ENCODE measurements around the gene MFAP2.

MFAP2 gene

DNA sequence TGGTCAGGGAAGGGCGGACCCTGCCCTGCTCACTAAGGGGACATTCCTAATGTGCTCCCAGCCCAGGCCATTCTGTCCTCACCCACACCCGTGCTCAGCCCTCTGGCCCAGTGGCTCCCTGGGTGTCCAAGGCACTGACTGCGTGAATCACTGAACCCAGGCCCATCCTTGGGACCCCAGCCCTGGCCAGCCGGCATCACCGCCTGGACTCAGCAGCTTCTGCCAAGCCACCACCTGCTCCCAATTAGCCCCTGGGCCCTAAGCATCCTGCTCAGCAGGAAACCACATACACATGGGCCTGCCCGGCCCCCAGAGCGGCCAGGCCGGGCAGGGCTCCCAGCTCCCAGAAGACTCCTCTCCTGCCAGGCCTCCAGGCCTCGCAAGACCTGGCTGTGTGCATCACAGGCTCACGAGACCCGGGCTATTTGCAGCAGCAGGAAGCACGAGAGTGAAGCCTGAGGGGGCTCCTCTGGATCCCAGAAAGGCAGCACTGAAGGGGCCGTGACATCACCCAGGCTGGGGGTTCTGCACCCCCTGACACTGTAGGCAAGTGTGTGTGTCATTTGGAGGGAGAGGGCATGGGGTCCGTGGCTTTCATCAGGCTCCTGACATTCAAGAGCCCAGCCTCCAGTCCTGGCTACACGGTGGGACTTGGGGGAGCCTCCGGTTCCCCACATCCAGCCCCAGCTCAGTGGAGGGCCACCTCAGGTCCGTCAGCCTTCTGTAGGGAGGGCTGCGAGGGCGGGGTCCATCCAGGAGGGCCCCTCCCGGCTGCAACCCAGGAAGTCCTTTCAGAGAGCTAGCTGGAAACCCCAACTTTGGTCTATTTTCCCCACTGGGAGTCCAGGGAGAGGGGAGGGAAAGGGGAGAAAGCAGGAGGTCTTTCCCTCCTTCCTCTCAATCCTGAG is 1.6 kb downstream of the MFAP2 start:
- H3K27ac ChIP-seq (ENCODE audit: low read depth, low read length), result peak overlapping the region; percentile 29
- H3K9ac ChIP-seq (ENCODE audit: low read depth, low read length), result peak overlapping the region; percentile 74; the same call in 1 of the 2 replicates
- H3K27me3 ChIP-seq (ENCODE audit: control insufficient read depth, insufficient read depth, low read length), result no peaks in the 10 kb centered on the region
- H3K36me3 ChIP-seq (ENCODE audit: control insufficient read depth, insufficient read depth, low read length), result peaks cover 30% of the 10 kb centered on the region
- peaks cover 8% of the 10 kb centered on the region for H3K4me1 ChIP-seq (ENCODE audit: control insufficient read depth, insufficient read depth, low read length)
- peak overlapping the region; percentile 90 for H3K4me3 ChIP-seq (ENCODE audit: low read depth, low read length)
- H3K9me3 ChIP-seq (ENCODE audit: control insufficient read depth, insufficient read depth, low read length), result no peaks in the 10 kb centered on the region

DNA sequence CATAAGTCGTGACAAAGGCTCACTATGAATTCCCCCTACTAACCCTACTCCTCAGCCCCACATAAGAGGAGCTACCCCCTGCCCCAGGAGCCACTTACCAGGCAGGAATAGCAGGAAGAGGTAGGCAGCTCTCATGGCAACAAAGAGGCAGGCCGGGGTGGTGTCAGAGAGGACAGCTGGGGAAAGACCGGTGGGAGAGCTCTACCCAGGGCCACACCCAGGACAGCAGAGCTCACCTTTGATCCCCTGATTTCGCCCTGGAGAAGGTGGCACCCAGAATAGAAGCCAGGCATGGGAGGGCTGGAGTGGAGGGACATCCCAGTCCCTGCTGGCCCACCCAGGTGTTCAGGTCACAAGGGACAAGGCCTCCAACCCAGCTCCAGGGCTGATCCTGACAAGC is 2.3 kb downstream of the MFAP2 start:
- no peak overlapping the region for H3K4me3 ChIP-seq (ENCODE audit: low read depth, low read length)
- H3K27ac ChIP-seq (ENCODE audit: low read depth, low read length), result no peak overlapping the region
- peaks cover 35% of the 10 kb centered on the region for H3K36me3 ChIP-seq (ENCODE audit: control insufficient read depth, insufficient read depth, low read length)
- H3K9ac ChIP-seq (ENCODE audit: low read depth, low read length), result no peak overlapping the region
- no peaks in the 10 kb centered on the region for H3K9me3 ChIP-seq (ENCODE audit: control insufficient read depth, insufficient read depth, low read length)
- no peaks in the 10 kb centered on the region for H3K27me3 ChIP-seq (ENCODE audit: control insufficient read depth, insufficient read depth, low read length)
- H3K4me1 ChIP-seq (ENCODE audit: control insufficient read depth, insufficient read depth, low read length), result peaks cover 8% of the 10 kb centered on the region

DNA sequence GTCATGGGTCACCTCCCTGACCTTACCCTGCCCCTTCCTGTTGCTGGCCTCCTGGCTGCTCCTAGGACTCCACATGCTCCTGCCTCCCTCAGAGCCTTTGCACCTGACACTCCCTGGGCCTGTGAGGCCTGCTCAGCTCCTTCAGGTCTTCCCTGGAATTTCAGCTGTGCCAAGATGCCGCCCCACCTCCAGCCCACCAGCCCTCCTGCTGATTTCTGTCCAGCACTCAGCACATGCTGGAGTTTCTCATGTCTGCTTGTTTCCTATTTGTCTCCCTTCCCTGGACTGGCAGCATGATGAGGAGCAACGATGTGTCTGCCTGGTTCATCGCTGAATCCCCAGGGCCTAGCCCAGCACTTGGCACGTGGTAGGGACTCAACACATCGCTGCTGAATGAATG is 3.0 kb downstream of the MFAP2 start:
- H3K4me3 ChIP-seq (ENCODE audit: low read depth, low read length), result no peak overlapping the region
- no peak overlapping the region for H3K9ac ChIP-seq (ENCODE audit: low read depth, low read length)
- H3K4me1 ChIP-seq (ENCODE audit: control insufficient read depth, insufficient read depth, low read length), result peaks cover 8% of the 10 kb centered on the region
- H3K9me3 ChIP-seq (ENCODE audit: control insufficient read depth, insufficient read depth, low read length), result no peaks in the 10 kb centered on the region
- no peaks in the 10 kb centered on the region for H3K27me3 ChIP-seq (ENCODE audit: control insufficient read depth, insufficient read depth, low read length)
- no peak overlapping the region for H3K27ac ChIP-seq (ENCODE audit: low read depth, low read length)
- peaks cover 42% of the 10 kb centered on the region for H3K36me3 ChIP-seq (ENCODE audit: control insufficient read depth, insufficient read depth, low read length)

DNA sequence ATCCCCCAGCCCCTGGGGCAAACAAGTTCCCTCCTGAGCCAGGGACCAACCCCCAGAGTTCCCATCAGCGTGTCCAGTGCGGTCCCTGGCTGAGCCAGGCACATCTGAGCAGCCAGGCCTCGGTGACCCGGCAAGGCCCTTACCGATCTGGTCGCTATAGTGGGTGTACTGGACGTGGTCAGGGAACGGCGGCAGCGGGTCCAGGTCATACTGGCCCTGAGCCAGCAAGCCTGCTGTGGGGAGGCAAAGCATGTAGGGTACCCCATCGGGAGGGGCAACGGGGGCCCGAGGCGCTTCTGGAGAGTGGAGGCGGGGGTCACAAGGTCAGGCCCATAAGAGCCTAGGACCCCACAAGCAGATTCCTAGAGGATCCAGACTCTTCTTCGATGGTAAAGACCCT is 3.5 kb downstream of the MFAP2 start:
- peaks cover 11% of the 10 kb centered on the region for H3K4me1 ChIP-seq (ENCODE audit: control insufficient read depth, insufficient read depth, low read length)

DNA sequence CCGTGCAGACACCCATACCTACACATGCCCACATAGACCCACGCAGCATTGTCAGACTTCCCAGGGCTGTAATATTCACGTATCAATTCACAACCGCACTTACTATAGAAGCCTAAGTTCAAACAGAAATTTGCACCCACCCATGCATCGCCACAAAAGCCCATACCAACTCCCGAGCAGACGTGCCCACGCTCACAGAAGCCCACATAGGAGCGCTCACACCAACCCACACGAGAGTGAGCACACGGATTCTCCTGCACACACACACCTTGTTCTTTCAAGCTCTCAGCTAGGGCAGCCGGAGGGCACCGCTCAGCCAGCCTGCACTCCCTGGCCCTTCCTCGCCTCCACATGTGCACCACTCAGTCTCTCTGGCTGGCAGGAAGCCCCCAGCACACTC is 4.6 kb downstream of the MFAP2 start:
- Histone ChIP-seq H3K36me3 (ENCODE audit: control insufficient read depth, insufficient read depth, low read length) (peaks cover 53% of the 10 kb centered on the region), H3K27me3 (ENCODE audit: control insufficient read depth, insufficient read depth, low read length) (no peaks in the 10 kb centered on the region)

More for the DNA sequence above, 3.5 kb downstream of the MFAP2 start:
- Histone ChIP-seq H3K27me3 (ENCODE audit: control insufficient read depth, insufficient read depth, low read length) (no peaks in the 10 kb centered on the region), H3K9me3 (ENCODE audit: control insufficient read depth, insufficient read depth, low read length) (no peaks in the 10 kb centered on the region), H3K27ac (ENCODE audit: low read depth, low read length) (no peak overlapping the region), H3K4me3 (ENCODE audit: low read depth, low read length) (no peak overlapping the region), H3K36me3 (ENCODE audit: control insufficient read depth, insufficient read depth, low read length) (peaks cover 46% of the 10 kb centered on the region), H3K9ac (ENCODE audit: low read depth, low read length) (no peak overlapping the region)

DNA sequence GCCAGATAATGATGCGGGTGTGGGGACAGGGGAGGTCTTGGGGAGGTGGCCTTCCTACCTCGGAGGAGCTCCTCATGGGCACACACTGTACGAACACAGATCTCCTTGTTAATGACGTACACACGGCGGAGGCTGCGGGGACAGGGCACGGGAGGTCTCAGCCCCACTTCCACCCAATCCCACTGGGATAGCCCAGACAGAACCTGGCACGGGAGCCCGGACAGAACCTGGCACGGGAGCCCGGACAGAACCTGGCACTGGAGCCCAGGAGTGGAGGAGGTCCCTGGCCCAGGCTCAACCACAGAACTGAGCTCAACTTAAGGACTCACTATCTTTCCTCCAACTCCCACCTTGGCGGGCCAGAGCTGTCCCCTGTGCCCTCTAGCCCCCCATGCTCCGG is 5.2 kb downstream of the MFAP2 start:
- Histone ChIP-seq H3K9ac (ENCODE audit: low read depth, low read length) (no peak overlapping the region), H3K4me1 (ENCODE audit: control insufficient read depth, insufficient read depth, low read length) (peaks cover 12% of the 10 kb centered on the region), H3K27me3 (ENCODE audit: control insufficient read depth, insufficient read depth, low read length) (no peaks in the 10 kb centered on the region), H3K27ac (ENCODE audit: low read depth, low read length) (no peak overlapping the region), H3K9me3 (ENCODE audit: control insufficient read depth, insufficient read depth, low read length) (no peaks in the 10 kb centered on the region), H3K4me3 (ENCODE audit: low read depth, low read length) (no peak overlapping the region), H3K36me3 (ENCODE audit: control insufficient read depth, insufficient read depth, low read length) (peaks cover 59% of the 10 kb centered on the region)

More for the DNA sequence above, 4.6 kb downstream of the MFAP2 start:
- Histone ChIP-seq H3K27ac (ENCODE audit: low read depth, low read length) (no peak overlapping the region), H3K4me3 (ENCODE audit: low read depth, low read length) (no peak overlapping the region), H3K9me3 (ENCODE audit: control insufficient read depth, insufficient read depth, low read length) (no peaks in the 10 kb centered on the region), H3K9ac (ENCODE audit: low read depth, low read length) (no peak overlapping the region), H3K4me1 (ENCODE audit: control insufficient read depth, insufficient read depth, low read length) (peaks cover 13% of the 10 kb centered on the region)

DNA sequence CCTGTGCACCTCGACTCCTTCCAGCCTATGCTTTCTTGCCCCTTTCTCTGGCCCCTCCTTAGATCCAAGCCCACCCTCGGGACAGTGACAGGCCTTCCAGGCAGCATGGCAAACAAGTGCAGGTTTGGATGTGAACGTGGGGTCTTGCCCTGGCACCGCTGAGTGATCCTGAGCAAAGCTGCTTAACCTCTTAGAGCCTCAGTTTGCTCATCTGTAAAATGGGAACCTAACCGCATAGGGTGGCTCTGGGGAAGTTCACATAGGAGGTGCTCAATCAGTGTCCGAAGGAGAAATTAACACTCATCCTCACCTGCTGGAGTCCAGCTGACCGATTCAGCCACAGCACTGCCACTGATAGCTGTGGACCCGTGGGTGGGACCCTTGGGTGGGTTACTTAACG is 7.2 kb downstream of the MFAP2 start:
- peaks cover 7% of the 10 kb centered on the region; the same call in 1 of the 2 replicates for H3K4me1 ChIP-seq (ENCODE audit: control insufficient read depth, insufficient read depth, low read length)
- peaks cover 72% of the 10 kb centered on the region for H3K36me3 ChIP-seq (ENCODE audit: control insufficient read depth, insufficient read depth, low read length)
- no peaks in the 10 kb centered on the region for H3K9me3 ChIP-seq (ENCODE audit: control insufficient read depth, insufficient read depth, low read length)
- no peak overlapping the region for H3K9ac ChIP-seq (ENCODE audit: low read depth, low read length)
- H3K27ac ChIP-seq (ENCODE audit: low read depth, low read length), result no peak overlapping the region
- H3K27me3 ChIP-seq (ENCODE audit: control insufficient read depth, insufficient read depth, low read length), result no peaks in the 10 kb centered on the region
- H3K4me3 ChIP-seq (ENCODE audit: low read depth, low read length), result no peak overlapping the region

DNA sequence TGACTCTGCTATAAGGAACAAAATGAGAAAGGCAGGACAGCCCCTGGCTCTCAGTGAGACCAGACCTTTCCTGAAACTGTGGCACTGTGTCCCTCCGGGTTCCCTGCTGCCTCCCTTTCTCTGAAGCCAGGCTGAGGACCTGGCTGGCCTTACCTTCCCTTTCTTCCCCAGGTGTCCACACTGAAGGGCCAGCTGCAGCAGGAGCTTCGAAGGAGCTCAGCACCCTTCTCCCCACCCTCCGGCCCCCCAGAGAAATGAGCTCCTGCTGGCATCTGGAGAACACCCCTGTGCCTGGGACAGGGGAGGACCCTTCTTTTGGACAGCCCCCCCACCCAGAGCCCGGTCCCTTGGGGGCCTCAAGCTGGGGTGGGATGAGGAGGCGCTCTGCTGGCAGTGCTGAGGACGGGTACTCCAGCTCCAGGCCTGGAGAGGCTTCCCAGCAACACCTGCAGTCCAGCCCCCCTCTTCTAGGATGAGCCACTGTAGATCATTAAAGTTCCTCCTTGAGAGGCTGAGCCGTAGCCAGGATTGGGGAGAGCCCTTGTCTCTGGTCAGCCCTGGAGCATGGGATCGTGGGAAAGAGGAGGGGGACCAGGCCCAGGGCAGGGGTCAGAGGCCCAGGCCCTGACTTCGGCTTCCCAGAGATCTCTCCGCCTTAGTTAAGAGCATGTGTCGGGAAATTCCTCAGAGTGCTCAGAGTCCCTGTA is 8.1 kb downstream of the MFAP2 start:
- H3K27me3 ChIP-seq (ENCODE audit: control insufficient read depth, insufficient read depth, low read length), result no peaks in the 10 kb centered on the region
- H3K9ac ChIP-seq (ENCODE audit: low read depth, low read length), result no peak overlapping the region
- H3K9me3 ChIP-seq (ENCODE audit: control insufficient read depth, insufficient read depth, low read length), result no peaks in the 10 kb centered on the region
- H3K36me3 ChIP-seq (ENCODE audit: control insufficient read depth, insufficient read depth, low read length), result peaks cover 71% of the 10 kb centered on the region
- H3K4me1 ChIP-seq (ENCODE audit: control insufficient read depth, insufficient read depth, low read length), result peaks cover 7% of the 10 kb centered on the region; the same call in 1 of the 2 replicates
- no peak overlapping the region for H3K4me3 ChIP-seq (ENCODE audit: low read depth, low read length)
- peak overlapping the region; percentile 48 for H3K27ac ChIP-seq (ENCODE audit: low read depth, low read length)

DNA sequence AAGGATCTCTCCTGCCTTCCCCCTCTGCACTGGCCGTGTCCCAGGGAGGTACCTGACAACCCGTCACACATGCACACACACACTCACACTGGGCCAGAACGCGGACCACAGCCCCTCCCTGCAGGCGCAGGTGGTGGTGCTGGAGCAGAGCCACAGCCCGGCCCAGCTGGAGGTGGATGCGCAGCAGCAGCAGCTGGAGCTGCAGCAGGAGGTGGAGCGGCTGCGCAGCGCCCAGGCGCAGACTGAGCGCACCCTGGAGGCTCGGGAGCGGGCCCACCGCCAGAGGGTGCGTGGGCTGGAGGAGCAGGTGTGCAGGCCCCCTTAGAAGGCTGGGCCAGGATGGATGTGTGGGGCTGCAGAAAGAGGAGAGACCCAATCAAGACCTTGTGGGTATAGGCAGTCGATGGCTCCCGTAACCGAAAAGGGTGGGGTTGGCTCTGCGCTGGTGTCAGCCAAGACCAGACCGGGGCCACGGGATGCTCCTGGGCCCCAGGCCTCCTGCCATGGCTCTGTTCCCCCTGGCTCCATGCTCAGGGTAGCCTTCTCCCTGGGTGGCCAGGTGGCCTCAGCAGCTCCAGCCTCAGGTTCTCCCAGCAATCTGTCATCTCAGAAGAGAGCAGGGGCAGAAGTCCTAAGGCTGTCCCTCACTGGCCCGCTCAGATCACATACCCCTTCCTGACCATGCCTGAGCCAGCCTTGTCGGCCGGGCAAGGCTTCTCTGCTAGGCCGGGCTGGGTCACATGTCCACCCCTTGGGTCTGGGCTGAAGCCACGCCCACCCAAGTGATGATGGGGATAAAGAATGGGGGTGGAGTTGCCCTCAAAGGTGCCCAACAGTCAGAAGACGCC is 8.9 kb downstream of the MFAP2 start:
- Histone ChIP-seq H3K9ac (ENCODE audit: low read depth, low read length) (no peak overlapping the region), H3K9me3 (ENCODE audit: control insufficient read depth, insufficient read depth, low read length) (no peaks in the 10 kb centered on the region), H3K4me3 (ENCODE audit: low read depth, low read length) (no peak overlapping the region), H3K36me3 (ENCODE audit: control insufficient read depth, insufficient read depth, low read length) (peaks cover 67% of the 10 kb centered on the region), H3K4me1 (ENCODE audit: control insufficient read depth, insufficient read depth, low read length) (peaks cover 7% of the 10 kb centered on the region; the same call in 1 of the 2 replicates), H3K27me3 (ENCODE audit: control insufficient read depth, insufficient read depth, low read length) (no peaks in the 10 kb centered on the region), H3K27ac (ENCODE audit: low read depth, low read length) (peak overlapping the region; percentile 48)

DNA sequence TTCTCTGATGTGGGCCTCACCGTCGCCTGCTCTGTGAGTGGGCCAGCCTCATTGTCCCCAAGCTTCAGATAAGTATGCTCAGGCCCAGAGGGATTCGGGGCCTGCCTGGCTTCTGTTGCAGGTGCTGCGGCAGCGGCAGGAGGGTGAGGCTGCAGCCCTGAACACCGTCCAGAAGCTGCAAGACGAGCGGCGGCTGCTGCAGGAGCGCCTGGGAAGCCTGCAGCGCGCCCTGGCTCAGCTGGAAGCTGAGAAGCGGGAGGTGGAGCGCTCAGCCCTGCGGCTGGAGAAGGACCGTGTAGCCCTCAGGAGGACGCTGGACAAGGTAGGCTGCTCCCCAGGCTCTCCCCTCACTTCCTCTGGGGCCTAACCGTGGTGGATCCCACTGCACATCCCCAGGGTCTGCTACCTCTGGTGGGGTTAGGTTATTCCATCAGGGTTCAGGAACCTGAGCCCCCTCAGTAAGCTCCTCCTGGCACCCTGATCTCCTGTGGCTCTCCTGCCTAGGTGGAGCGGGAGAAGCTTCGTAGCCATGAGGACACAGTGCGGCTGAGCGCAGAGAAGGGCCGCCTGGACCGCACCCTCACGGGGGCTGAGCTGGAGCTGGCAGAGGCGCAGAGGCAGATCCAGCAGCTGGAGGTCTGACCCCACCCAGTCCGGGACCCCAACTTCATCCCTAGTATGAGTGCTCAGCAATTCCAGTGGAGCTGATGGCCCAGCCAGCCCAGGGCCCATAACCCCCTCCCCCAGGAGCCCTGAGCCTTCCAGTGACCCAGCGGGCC is 10.1 kb downstream of the MFAP2 start:
- Histone ChIP-seq H3K27me3 (ENCODE audit: control insufficient read depth, insufficient read depth, low read length) (no peaks in the 10 kb centered on the region), H3K4me1 (ENCODE audit: control insufficient read depth, insufficient read depth, low read length) (peaks cover 7% of the 10 kb centered on the region; the same call in 1 of the 2 replicates), H3K27ac (ENCODE audit: low read depth, low read length) (no peak overlapping the region), H3K9me3 (ENCODE audit: control insufficient read depth, insufficient read depth, low read length) (no peaks in the 10 kb centered on the region), H3K9ac (ENCODE audit: low read depth, low read length) (no peak overlapping the region), H3K36me3 (ENCODE audit: control insufficient read depth, insufficient read depth, low read length) (peaks cover 69% of the 10 kb centered on the region), H3K4me3 (ENCODE audit: low read depth, low read length) (no peak overlapping the region)
